GM23338 (cell line): ENCODE measurements around the gene STPG4. TPM values are rescaled to one million over a fixed set of nuclear protein-coding genes. Genes with fewer than 3 reads are reported as not detected.

ENCODE experiments used
- ATAC-seq: fragments of 200-7000 bp; cut with Tn5 transposase; 3 replicates; pipeline ENCODE4 v1.9.1; 2020
- DNase-seq: peaks from one replicate; pipeline ENCODE4 v3.0.0-alpha.2; 2015; ENCODE audit warnings: low spot score
- H2AFZ ChIP-seq: fragments of 200-600 bp; sonication (generic); 2 replicates; pipeline ENCODE4 v1.8.0; 2016; ENCODE audit warnings: antibody characterized with exemption, mild to moderate bottlenecking, moderate library complexity
- H3F3A ChIP-seq: fragments of 200-600 bp; sonication (generic); replicated peaks from 2 replicates; pipeline ENCODE4 v1.8.0; 2017; ENCODE audit warnings: antibody characterized with exemption, mixed run types, low read depth
- H3K27ac ChIP-seq: fragments of 200-600 bp; sonication (generic); 2 replicates; pipeline ENCODE4 v1.6.1; 2016; ENCODE audit warnings: low read depth
- H3K27me3 ChIP-seq: fragments of 200-600 bp; sonication (generic); 2 replicates; pipeline ENCODE4 v1.8.0; 2016; ENCODE audit warnings: mild to moderate bottlenecking, mixed run types, moderate library complexity; ENCODE audit not compliant: insufficient read depth
- H3K36me3 ChIP-seq: fragments of 200-600 bp; sonication (generic); 2 replicates; pipeline ENCODE4 v1.8.0; 2016; ENCODE audit warnings: mild to moderate bottlenecking; ENCODE audit not compliant: insufficient read depth
- H3K4me1 ChIP-seq: fragments of 200-600 bp; sonication (generic); 2 replicates; pipeline ENCODE4 v1.8.0; 2016; ENCODE audit warnings: mild to moderate bottlenecking, moderate library complexity; ENCODE audit not compliant: insufficient read depth
- H3K4me2 ChIP-seq: fragments of 200-600 bp; sonication (generic); 2 replicates; pipeline ENCODE4 v1.7.1; 2017; ENCODE audit warnings: mixed run types
- H3K4me3 ChIP-seq: fragments of 200-600 bp; sonication (generic); 2 replicates; pipeline ENCODE4 v1.6.1; 2016; ENCODE audit warnings: mixed run types
- H3K79me2 ChIP-seq: fragments of 200-600 bp; sonication (generic); replicated peaks from 2 replicates; pipeline ENCODE4 v1.8.0; 2017; ENCODE audit warnings: mild to moderate bottlenecking; ENCODE audit not compliant: insufficient read depth
- H3K9me2 ChIP-seq: fragments of 200-600 bp; sonication (generic); 2 replicates; pipeline ENCODE4 v1.8.0; 2017; ENCODE audit not compliant: insufficient read depth
- H4K20me1 ChIP-seq: fragments of 200-600 bp; sonication (generic); replicated peaks from 2 replicates; pipeline ENCODE4 v1.8.0; 2017; ENCODE audit warnings: mild to moderate bottlenecking; ENCODE audit not compliant: insufficient read depth
- H3K27ac Mint-ChIP-seq: 2 replicates; pipeline ENCODE4 v1.8.0; 2020; ENCODE audit warnings: inconsistent platforms, mild to moderate bottlenecking, moderate library complexity, mixed read lengths
- H3K27me3 Mint-ChIP-seq: 3 replicates; pipeline ENCODE4 v1.8.0; 2022; ENCODE audit warnings: low read depth, mild to moderate bottlenecking, moderate library complexity, mixed read lengths, inconsistent platforms; ENCODE audit not compliant: insufficient read depth, poor library complexity
- H3K36me3 Mint-ChIP-seq: 3 replicates; pipeline ENCODE4 v1.8.0; 2021; ENCODE audit warnings: low read depth, mild to moderate bottlenecking, inconsistent platforms, moderate library complexity, mixed read lengths
- H3K4me1 Mint-ChIP-seq: 3 replicates; pipeline ENCODE4 v1.8.0; 2020; ENCODE audit warnings: mild to moderate bottlenecking, inconsistent platforms, mixed read lengths
- H3K4me3 Mint-ChIP-seq: 3 replicates; pipeline ENCODE4 v1.8.0; 2021; ENCODE audit warnings: moderate library complexity, mild to moderate bottlenecking, inconsistent platforms, mixed read lengths
- H3K9me3 Mint-ChIP-seq: 3 replicates; pipeline ENCODE4 v1.8.0; 2020; ENCODE audit warnings: moderate library complexity, mild to moderate bottlenecking, inconsistent platforms, mixed read lengths
- CREB1 ChIP-seq: fragments of 250-450 bp; sonication (Bioruptor Pico); IDR thresholded peaks from 2 replicates; pipeline ENCODE4 v1.5.0; 2020; ENCODE audit warnings: low read depth, mild to moderate bottlenecking, moderate library complexity
- CTCF ChIP-seq, 2 experiments: fragments of 200-600 bp in 1 of 2; sonication (generic) in 1 of 2; conservative IDR thresholded peaks; 2 replicates each; pipeline versions ENCODE4 v1.5.1 to v1.6.1; 2016 to 2017; ENCODE audit warnings: antibody characterized with exemption in 2 of 2, low read depth in 2 of 2, mild to moderate bottlenecking in 2 of 2, moderate library complexity in 1 of 2
- ETS1 ChIP-seq: IDR thresholded peaks from 2 replicates; pipeline ENCODE4 v1.6.1; 2016; ENCODE audit warnings: antibody characterized with exemption
- EZH2 ChIP-seq: fragments of 200-600 bp; sonication (generic); IDR thresholded peaks from one replicate; pipeline ENCODE4 v1.8.0; 2017; ENCODE audit warnings: antibody characterized with exemption, mild to moderate bottlenecking, low read depth; ENCODE audit not compliant: unreplicated experiment
- EZH2phosphoT487 ChIP-seq: fragments of 200-600 bp; sonication (generic); IDR thresholded peaks from one replicate; pipeline ENCODE4 v1.8.1; 2018; ENCODE audit warnings: antibody characterized with exemption; ENCODE audit not compliant: unreplicated experiment
- NANOG ChIP-seq: IDR thresholded peaks from 2 replicates; pipeline ENCODE4 v1.6.1; 2016; ENCODE audit warnings: antibody characterized with exemption, borderline replicate concordance
- REST ChIP-seq: IDR thresholded peaks from one replicate; pipeline ENCODE4 v1.6.1; 2018; ENCODE audit warnings: antibody characterized with exemption; ENCODE audit not compliant: unreplicated experiment
- STAT1 ChIP-seq: IDR thresholded peaks from one replicate; pipeline ENCODE4 v1.6.1; 2016; ENCODE audit warnings: antibody characterized with exemption; ENCODE audit not compliant: unreplicated experiment
- ZNF114 ChIP-seq: fragments of 250-450 bp; sonication (Bioruptor Pico); IDR thresholded peaks from 2 replicates; pipeline ENCODE4 v1.5.0; 2020; ENCODE audit warnings: mild to moderate bottlenecking, moderate library complexity
- ZNF331 ChIP-seq: fragments of 250-450 bp; sonication (Bioruptor Pico); IDR thresholded peaks from 2 replicates; pipeline ENCODE4 v1.5.0; 2020; ENCODE audit warnings: low read depth, mild to moderate bottlenecking, moderate library complexity
- polyA plus RNA-seq: library from polyadenylated mRNA; unstranded; fragments of >200 nt; fragmentation: Nextera tagmentation; extraction: Ambion mirVana; gene quantifications from 2 replicates; pipeline ENCODE4 v1.2.1, GENCODE V29; 2016
- total RNA-seq: library from RNA; depleted of rRNA; stranded (reverse); fragments of >200 nt; shearing (Covaris generic); gene quantifications from 2 replicates; pipeline ENCODE4 v1.2.3, GENCODE V29; 2014
- TF ChIP-seq, protein P1 (sequence below): fragments of 250-450 bp; sonication (Bioruptor Pico); IDR thresholded peaks from 2 replicates; pipeline ENCODE4 v1.5.0; 2020; ENCODE audit warnings: mild to moderate bottlenecking, moderate library complexity

STPG4 gene
- total and polyA plus RNA-seq, 2 experiments from 2014 or later = 0.28 TPM; not detected in 1

DNA sequence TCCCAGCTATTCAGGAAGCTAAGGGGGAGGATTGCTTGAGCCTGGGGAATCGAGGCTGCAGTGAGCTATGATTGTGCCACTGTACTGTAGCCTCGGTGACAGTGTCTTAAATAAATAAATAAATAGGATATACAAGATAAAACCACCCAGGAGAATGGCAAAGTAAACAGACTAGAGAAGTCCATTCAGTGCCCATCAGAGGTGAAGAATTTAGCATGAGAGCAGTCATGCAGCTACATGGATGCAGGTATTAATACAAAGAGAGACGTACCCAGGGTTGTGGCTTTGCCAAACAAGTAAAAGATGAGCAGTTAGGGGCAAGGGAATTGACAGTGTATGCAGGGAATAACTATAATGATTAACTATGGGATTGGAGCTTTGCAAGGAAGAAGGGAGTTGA is 8.1 kb downstream of the STPG4 start (continued):
- TF ChIP-seq, protein P1, sequence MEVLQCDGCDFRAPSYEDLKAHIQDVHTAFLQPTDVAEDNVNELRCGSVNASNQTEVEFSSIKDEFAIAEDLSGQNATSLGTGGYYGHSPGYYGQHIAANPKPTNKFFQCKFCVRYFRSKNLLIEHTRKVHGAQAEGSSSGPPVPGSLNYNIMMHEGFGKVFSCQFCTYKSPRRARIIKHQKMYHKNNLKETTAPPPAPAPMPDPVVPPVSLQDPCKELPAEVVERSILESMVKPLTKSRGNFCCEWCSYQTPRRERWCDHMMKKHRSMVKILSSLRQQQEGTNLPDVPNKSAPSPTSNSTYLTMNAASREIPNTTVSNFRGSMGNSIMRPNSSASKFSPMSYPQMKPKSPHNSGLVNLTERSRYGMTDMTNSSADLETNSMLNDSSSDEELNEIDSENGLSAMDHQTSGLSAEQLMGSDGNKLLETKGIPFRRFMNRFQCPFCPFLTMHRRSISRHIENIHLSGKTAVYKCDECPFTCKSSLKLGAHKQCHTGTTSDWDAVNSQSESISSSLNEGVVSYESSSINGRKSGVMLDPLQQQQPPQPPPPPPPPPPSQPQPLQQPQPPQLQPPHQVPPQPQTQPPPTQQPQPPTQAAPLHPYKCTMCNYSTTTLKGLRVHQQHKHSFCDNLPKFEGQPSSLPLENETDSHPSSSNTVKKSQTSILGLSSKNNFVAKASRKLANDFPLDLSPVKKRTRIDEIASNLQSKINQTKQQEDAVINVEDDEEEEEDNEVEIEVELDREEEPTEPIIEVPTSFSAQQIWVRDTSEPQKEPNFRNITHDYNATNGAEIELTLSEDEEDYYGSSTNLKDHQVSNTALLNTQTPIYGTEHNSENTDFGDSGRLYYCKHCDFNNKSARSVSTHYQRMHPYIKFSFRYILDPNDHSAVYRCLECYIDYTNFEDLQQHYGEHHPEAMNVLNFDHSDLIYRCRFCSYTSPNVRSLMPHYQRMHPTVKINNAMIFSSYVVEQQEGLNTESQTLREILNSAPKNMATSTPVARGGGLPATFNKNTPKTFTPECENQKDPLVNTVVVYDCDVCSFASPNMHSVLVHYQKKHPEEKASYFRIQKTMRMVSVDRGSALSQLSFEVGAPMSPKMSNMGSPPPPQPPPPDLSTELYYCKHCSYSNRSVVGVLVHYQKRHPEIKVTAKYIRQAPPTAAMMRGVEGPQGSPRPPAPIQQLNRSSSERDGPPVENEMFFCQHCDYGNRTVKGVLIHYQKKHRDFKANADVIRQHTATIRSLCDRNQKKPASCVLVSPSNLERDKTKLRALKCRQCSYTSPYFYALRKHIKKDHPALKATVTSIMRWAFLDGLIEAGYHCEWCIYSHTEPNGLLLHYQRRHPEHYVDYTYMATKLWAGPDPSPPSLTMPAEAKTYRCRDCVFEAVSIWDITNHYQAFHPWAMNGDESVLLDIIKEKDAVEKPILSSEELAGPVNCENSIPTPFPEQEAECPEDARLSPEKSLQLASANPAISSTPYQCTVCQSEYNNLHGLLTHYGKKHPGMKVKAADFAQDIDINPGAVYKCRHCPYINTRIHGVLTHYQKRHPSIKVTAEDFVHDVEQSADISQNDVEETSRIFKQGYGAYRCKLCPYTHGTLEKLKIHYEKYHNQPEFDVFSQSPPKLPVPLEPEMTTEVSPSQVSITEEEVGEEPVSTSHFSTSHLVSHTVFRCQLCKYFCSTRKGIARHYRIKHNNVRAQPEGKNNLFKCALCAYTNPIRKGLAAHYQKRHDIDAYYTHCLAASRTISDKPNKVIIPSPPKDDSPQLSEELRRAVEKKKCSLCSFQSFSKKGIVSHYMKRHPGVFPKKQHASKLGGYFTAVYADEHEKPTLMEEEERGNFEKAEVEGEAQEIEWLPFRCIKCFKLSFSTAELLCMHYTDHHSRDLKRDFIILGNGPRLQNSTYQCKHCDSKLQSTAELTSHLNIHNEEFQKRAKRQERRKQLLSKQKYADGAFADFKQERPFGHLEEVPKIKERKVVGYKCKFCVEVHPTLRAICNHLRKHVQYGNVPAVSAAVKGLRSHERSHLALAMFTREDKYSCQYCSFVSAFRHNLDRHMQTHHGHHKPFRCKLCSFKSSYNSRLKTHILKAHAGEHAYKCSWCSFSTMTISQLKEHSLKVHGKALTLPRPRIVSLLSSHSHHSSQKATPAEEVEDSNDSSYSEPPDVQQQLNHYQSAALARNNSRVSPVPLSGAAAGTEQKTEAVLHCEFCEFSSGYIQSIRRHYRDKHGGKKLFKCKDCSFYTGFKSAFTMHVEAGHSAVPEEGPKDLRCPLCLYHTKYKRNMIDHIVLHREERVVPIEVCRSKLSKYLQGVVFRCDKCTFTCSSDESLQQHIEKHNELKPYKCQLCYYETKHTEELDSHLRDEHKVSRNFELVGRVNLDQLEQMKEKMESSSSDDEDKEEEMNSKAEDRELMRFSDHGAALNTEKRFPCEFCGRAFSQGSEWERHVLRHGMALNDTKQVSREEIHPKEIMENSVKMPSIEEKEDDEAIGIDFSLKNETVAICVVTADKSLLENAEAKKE (CRISPR knock-in tag) = no peak
- TF ChIP-seq NANOG = no peak
- no peak for TF ChIP-seq ZNF331 (CRISPR knock-in tag)
- no peak for TF ChIP-seq EZH2phosphoT487
- TF ChIP-seq EZH2 = no peak
- TF ChIP-seq ETS1 = no peak
- TF ChIP-seq ZNF114 = no peak
- TF ChIP-seq CREB1 (CRISPR knock-in tag) = no peak

- peaks cover 15% of the 10 kb centered on the region; the same call in 2 of the 3 replicates for H3K36me3 Mint-ChIP-seq
- H3K9me2 ChIP-seq = no peaks in the 10 kb centered on the region
- H3K27ac Mint-ChIP-seq = no peak overlapping the region
- no peaks in the 10 kb centered on the region for H3K27me3 ChIP-seq
- H3K79me2 ChIP-seq = no peaks in the 10 kb centered on the region
- H3F3A ChIP-seq = no peaks in the 10 kb centered on the region
- no peak overlapping the region for H3K4me2 ChIP-seq
- DNase-seq = no peak
- ATAC-seq = no peak
- no peaks in the 10 kb centered on the region; the same call in 1 of the 2 replicates for H4K20me1 ChIP-seq
- no peaks in the 10 kb centered on the region for H3K27me3 Mint-ChIP-seq
- no peaks in the 10 kb centered on the region; the same call in 1 of the 2 replicates for H3K36me3 ChIP-seq
- no peak overlapping the region for H2AFZ ChIP-seq
- H3K4me1 Mint-ChIP-seq = no peaks in the 10 kb centered on the region
- H3K4me3 Mint-ChIP-seq = no peak overlapping the region
- no peak overlapping the region for H3K27ac ChIP-seq
- no peak overlapping the region for H3K4me3 ChIP-seq
- H3K9me3 Mint-ChIP-seq = no peaks in the 10 kb centered on the region
- H3K4me1 ChIP-seq = no peaks in the 10 kb centered on the region
- TF ChIP-seq CTCF (conservative IDR thresholded peaks at IDR 0.05; ENCODE audit: low read depth in 2 of 2) (no peak), REST (no peak), STAT1 (no peak)
Observed at GRCh38 chr2:47145466-47145865, 9.6 kb downstream of the STPG4 start.
